Fibroblast of skin of left quadriceps (primary cell): ENCODE measurements around the gene MBNL1.

Experiments
- DNase-seq, 2 experiments: peaks; one replicate each; pipeline ENCODE4 v3.0.0-alpha.2; 2013; ENCODE audit warnings: low read depth in 2 of 2

MBNL1 gene

GRCh38 chr3:152486364-152486763 lies 217.6 kb downstream of the MBNL1 start:
- no peak for DNase-seq

GRCh38 chr3:152488449-152488848 lies 219.7 kb downstream of the MBNL1 start:
- no peak for DNase-seq

GRCh38 chr3:152491922-152492321 lies 223.2 kb downstream of the MBNL1 start:
- no peak for DNase-seq

DNA sequence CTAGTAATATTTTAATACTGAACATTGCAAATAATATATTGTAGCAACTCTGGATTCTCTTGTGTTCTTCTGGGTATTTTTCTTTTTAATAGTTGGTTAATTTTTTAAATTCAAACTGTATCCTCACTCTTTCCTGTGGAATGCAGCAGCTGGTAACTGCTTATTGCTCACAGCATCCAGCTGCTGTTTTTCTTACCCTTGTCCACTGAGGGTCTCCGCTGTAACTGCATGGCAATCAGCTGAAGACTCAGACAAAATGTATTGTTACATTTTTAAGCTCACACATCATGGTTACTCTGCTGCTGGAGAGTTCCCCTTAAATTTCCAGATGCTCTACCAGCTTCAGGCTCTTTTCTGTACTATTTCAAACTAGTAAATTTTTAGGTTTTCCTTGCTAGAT lies 227.6 kb downstream of the MBNL1 start:
- no peak for DNase-seq

- no peak for DNase-seq
Measured at GRCh38 chr3:152496716-152497115, 228.0 kb downstream of the MBNL1 start.

GRCh38 chr3:152497457-152497856 lies 228.7 kb downstream of the MBNL1 start:
- DNase-seq, result no peak

DNA sequence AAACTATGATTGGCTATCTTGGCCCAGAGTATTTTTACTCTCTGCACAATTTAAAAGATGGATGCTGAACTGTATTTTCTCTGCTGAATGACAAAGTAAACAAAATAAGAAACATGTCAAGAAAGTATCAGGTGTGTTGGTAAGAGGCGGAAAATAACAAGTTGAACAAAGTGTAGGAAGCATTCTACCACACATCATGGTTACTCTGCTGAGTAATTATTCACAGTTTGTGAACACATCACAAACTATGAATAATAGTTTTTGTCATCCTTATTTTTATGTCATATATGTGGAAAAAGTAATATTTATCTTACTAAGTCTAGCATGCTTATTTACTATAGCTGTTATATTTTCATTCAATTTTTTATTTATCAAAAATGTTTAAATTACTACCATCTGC lies 229.2 kb downstream of the MBNL1 start:
- no peak for DNase-seq

DNA sequence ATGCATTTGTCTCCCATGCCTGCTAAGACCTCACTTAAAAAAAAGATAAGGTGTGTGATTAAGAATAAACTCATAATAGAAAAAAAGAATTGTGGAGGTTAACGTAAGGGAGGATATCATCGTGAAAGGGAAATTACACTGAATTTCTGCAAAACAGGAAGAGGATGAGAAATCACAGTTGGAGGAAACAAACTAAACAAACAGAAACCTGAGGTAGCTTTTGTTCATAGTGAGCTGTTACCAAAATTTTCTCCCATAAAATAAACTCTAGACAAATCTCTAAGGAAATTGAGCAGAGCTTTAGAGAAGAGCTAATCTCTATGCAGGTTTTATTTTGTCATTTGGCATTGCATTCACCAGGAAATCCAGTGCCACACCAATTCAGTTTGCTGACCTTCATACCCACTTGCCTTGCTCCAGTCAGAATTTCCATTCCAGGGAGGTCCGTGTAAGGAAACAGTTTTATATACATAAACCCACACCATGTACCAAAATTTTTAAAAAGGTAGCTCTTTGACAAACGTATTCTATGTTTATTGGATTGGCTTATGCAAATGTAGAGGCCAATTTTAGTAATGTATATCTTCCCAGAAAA lies 231.2 kb downstream of the MBNL1 start:
- no peak for DNase-seq

GRCh38 chr3:152505926-152506325 lies 237.2 kb downstream of the MBNL1 start:
- no peak for DNase-seq

- no peak for DNase-seq
Measured at GRCh38 chr3:152508705-152509104, 240.0 kb downstream of the MBNL1 start.

GRCh38 chr3:152511904-152512303 lies 243.2 kb downstream of the MBNL1 start:
- DNase-seq, result no peak

DNA sequence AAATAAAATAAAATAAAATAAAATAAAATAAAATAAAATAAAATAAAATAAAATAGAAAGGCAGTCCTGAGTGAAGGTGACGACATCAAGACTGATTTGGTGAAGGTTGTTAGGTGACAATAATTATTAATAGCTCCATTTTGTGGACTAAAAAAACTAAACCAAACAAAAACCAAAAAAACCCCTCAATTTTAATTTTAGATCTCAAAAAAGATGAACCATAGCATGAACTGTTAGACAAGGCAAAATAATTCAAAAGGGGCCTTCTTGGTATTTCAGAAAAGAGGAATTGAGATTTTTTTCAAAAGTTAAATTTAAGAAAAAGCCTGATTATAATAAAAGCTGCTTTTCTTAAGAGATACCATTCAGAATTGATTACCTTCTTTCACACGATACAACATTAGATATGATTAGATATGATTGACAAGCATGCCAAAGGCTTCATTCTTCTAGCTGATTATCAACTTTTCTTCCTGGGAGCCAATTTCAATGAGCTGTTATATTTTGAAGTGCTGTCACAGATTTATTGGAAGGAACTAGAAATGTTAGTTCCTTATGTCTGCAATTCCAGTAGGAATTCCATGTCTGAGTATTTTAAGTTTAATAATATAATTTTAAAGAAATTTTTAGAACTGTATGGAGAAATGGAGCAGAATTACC lies 244.7 kb downstream of the MBNL1 start:
- DNase-seq, result no peak
